ENCODE results near the gene HSPA6. TPM values are rescaled to one million over a fixed set of nuclear protein-coding genes. Genes with fewer than 3 reads are reported as not detected.
"Not testable (repeated sequence)": the region's sequence is repeated elsewhere in the genome, so short reads cannot be mapped to it uniquely, and the experiment has no call there.

Gene HSPA6
- polyA plus RNA-seq, 1 donor (not counting 4 experiments of a cell fraction or from before 2014, with no cell fraction given): 0.26 TPM

DNA sequence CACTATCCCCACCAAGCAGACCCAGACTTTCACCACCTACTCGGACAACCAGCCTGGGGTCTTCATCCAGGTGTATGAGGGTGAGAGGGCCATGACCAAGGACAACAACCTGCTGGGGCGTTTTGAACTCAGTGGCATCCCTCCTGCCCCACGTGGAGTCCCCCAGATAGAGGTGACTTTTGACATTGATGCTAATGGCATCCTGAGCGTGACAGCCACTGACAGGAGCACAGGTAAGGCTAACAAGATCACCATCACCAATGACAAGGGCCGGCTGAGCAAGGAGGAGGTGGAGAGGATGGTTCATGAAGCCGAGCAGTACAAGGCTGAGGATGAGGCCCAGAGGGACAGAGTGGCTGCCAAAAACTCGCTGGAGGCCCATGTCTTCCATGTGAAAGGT, 1.6 kb downstream of the HSPA6 start:
- H3K27me3 ChIP-seq (ENCODE audit: control insufficient read depth, extremely low read depth, insufficient read depth, low read length); H3K27ac ChIP-seq (ENCODE audit: control insufficient read depth, insufficient read depth, low read length); dilution Hi-C loops (cut with MboI; ENCODE audit: extremely low pct_ligation_motif_present, low sequenced_read_pairs); H4K20me1 ChIP-seq (ENCODE audit: control insufficient read depth, extremely low read depth, insufficient read depth, low read length); H2AFZ ChIP-seq (ENCODE audit: control insufficient read depth, low read length); H3K9ac ChIP-seq (ENCODE audit: control insufficient read depth, extremely low read depth, insufficient read depth, low read length); FAIRE-seq; H3K4me1 ChIP-seq (ENCODE audit: control insufficient read depth, extremely low read depth, insufficient read depth, low read length); H3K9me1 ChIP-seq (ENCODE audit: control insufficient read depth, extremely low read depth, insufficient read depth, low read length); H3K4me2 ChIP-seq (ENCODE audit: control insufficient read depth, extremely low read depth, insufficient read depth, low read depth, low read length); H3K79me2 ChIP-seq (ENCODE audit: control insufficient read depth, insufficient read depth, low read length); H3K9me3 ChIP-seq (ENCODE audit: control insufficient read depth, low read depth, low read length); H3K36me3 ChIP-seq (ENCODE audit: control insufficient read depth in 2 of 2, extremely low read depth in 1 of 2, insufficient read depth in 2 of 2, low read length in 2 of 2); H3K4me3 ChIP-seq (ENCODE audit: control insufficient read depth in 2 of 3, extremely low read depth in 1 of 3, insufficient read depth in 2 of 3, low read depth in 1 of 3, low read length in 3 of 3); DNase-seq (ENCODE audit: low read depth, low spot score): not testable (repeated sequence)

DNA sequence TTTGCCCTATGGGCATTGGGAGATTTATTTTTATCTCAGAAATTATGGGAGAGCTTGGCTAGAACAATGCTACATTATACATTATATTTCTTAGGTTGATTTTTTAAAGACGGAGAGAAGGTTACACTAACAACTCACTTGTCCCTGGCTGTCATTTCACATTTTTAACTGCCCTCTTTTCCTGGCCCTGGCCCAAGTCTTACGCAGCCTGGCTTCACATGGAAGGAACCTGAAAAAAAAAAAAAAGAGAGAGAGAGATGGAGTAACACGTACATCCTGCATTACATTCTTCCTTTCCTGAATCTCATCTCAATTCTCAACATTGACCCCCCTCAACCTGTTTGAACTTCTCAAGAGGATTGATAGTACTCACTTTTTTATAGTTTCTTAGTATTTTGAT, 4.2 kb downstream of the HSPA6 start:
- H3K4me3 ChIP-seq (ENCODE audit: control insufficient read depth in 2 of 3, extremely low read depth in 1 of 3, insufficient read depth in 2 of 3, low read depth in 1 of 3, low read length in 3 of 3); H3K36me3 ChIP-seq (ENCODE audit: control insufficient read depth in 2 of 2, extremely low read depth in 1 of 2, insufficient read depth in 2 of 2, low read length in 2 of 2); H3K27ac ChIP-seq (ENCODE audit: control insufficient read depth, insufficient read depth, low read length); H2AFZ ChIP-seq (ENCODE audit: control insufficient read depth, low read length); H3K4me2 ChIP-seq (ENCODE audit: control insufficient read depth, extremely low read depth, insufficient read depth, low read depth, low read length); dilution Hi-C loops (cut with MboI; ENCODE audit: extremely low pct_ligation_motif_present, low sequenced_read_pairs); H3K4me1 ChIP-seq (ENCODE audit: control insufficient read depth, extremely low read depth, insufficient read depth, low read length); H4K20me1 ChIP-seq (ENCODE audit: control insufficient read depth, extremely low read depth, insufficient read depth, low read length); H3K9me3 ChIP-seq (ENCODE audit: control insufficient read depth, low read depth, low read length); H3K9me1 ChIP-seq (ENCODE audit: control insufficient read depth, extremely low read depth, insufficient read depth, low read length); H3K9ac ChIP-seq (ENCODE audit: control insufficient read depth, extremely low read depth, insufficient read depth, low read length); H3K27me3 ChIP-seq (ENCODE audit: control insufficient read depth, extremely low read depth, insufficient read depth, low read length); FAIRE-seq; H3K79me2 ChIP-seq (ENCODE audit: control insufficient read depth, insufficient read depth, low read length); DNase-seq (ENCODE audit: low read depth, low spot score): not testable (repeated sequence)

DNA sequence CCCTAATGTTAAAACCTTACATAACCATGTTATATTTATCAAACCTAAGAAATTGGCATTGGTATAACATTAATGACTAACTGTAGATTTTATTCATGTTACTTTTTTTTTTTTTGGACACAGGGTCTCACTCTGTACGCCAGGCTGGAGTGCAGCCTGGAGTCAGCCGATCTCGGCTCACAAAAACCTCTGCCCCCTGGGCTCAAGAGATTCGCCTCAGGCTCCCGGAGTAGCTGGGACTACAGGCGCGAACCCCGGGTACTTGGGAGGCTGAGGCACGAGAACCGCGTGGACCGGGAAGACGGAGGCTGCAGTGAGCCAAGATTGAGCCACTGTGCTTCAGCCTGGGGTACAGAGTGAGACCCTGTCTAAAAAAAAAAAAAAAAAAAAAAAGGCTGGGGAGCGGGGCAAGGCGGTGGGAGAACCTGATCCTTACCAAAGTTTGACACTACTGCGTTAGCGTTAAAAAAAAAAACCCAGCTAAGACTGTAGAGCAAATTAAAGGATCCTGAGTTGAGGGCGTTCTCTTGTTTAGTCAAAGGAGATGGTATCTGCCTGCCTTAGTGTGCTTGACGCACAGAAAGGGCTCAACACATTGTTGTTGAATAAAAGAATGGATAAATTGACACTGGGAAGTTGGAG, 5.2 kb downstream of the HSPA6 start:
- H3K36me3 ChIP-seq (ENCODE audit: control insufficient read depth in 2 of 2, extremely low read depth in 1 of 2, insufficient read depth in 2 of 2, low read length in 2 of 2); FAIRE-seq; dilution Hi-C loops (cut with MboI; ENCODE audit: extremely low pct_ligation_motif_present, low sequenced_read_pairs); H3K9me3 ChIP-seq (ENCODE audit: control insufficient read depth, low read depth, low read length); H3K9me1 ChIP-seq (ENCODE audit: control insufficient read depth, extremely low read depth, insufficient read depth, low read length); H4K20me1 ChIP-seq (ENCODE audit: control insufficient read depth, extremely low read depth, insufficient read depth, low read length); DNase-seq (ENCODE audit: low read depth, low spot score); H3K79me2 ChIP-seq (ENCODE audit: control insufficient read depth, insufficient read depth, low read length); H2AFZ ChIP-seq (ENCODE audit: control insufficient read depth, low read length); H3K4me1 ChIP-seq (ENCODE audit: control insufficient read depth, extremely low read depth, insufficient read depth, low read length); H3K27ac ChIP-seq (ENCODE audit: control insufficient read depth, insufficient read depth, low read length); H3K27me3 ChIP-seq (ENCODE audit: control insufficient read depth, extremely low read depth, insufficient read depth, low read length): not testable (repeated sequence)
- H3K4me2 ChIP-seq (ENCODE audit: control insufficient read depth, extremely low read depth, insufficient read depth, low read depth, low read length): peak overlapping the region; percentile 63
- peak overlapping the region; percentile 1 to 70 (median 12) for H3K4me3 ChIP-seq (ENCODE audit: control insufficient read depth in 2 of 3, extremely low read depth in 1 of 3, insufficient read depth in 2 of 3, low read depth in 1 of 3, low read length in 3 of 3)
- peak overlapping the region; percentile 6 for H3K9ac ChIP-seq (ENCODE audit: control insufficient read depth, extremely low read depth, insufficient read depth, low read length)

DNA sequence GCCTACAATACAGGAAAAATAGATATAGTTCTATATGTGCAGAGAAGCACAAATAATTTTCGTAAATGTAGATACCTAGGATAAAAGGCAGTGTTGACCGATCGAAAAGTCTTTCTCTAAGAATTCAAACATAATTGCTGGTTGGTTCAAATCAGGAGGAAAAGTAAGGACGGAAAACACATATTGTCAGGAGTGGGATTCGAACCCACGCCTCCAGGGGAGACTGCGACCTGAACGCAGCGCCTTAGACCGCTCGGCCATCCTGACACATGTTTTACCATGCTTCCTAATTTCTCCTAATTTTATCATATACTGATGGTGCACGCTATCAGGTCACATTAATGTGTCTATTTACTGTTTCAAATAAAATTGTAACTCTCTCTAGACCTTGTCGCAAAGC, 5.8 kb downstream of the HSPA6 start:
- FAIRE-seq: not testable (repeated sequence)

More for the DNA sequence above, 5.8 kb downstream of the HSPA6 start:
- H3K4me2 ChIP-seq (ENCODE audit: control insufficient read depth, extremely low read depth, insufficient read depth, low read depth, low read length): peak overlapping the region; percentile 63
- peak; percentile 33 for DNase-seq (ENCODE audit: low read depth, low spot score)
- H3K36me3 ChIP-seq (ENCODE audit: control insufficient read depth in 2 of 2, extremely low read depth in 1 of 2, insufficient read depth in 2 of 2, low read length in 2 of 2); H3K9me3 ChIP-seq (ENCODE audit: control insufficient read depth, low read depth, low read length); H3K9me1 ChIP-seq (ENCODE audit: control insufficient read depth, extremely low read depth, insufficient read depth, low read length); H3K27me3 ChIP-seq (ENCODE audit: control insufficient read depth, extremely low read depth, insufficient read depth, low read length); H3K79me2 ChIP-seq (ENCODE audit: control insufficient read depth, insufficient read depth, low read length); H2AFZ ChIP-seq (ENCODE audit: control insufficient read depth, low read length); H4K20me1 ChIP-seq (ENCODE audit: control insufficient read depth, extremely low read depth, insufficient read depth, low read length); H3K4me1 ChIP-seq (ENCODE audit: control insufficient read depth, extremely low read depth, insufficient read depth, low read length); dilution Hi-C loops (cut with MboI; ENCODE audit: extremely low pct_ligation_motif_present, low sequenced_read_pairs): not testable (repeated sequence)
- H3K27ac ChIP-seq (ENCODE audit: control insufficient read depth, insufficient read depth, low read length): peak overlapping the region; percentile 56
- peak overlapping the region; percentile 72 for H3K9ac ChIP-seq (ENCODE audit: control insufficient read depth, extremely low read depth, insufficient read depth, low read length)
- H3K4me3 ChIP-seq (ENCODE audit: control insufficient read depth in 2 of 3, extremely low read depth in 1 of 3, insufficient read depth in 2 of 3, low read depth in 1 of 3, low read length in 3 of 3): peak overlapping the region; percentile 48 to 72 (median 70)
